Testis (tissue), 3 donors: ENCODE data around the gene QDPR. TPM values are rescaled to one million over a fixed set of nuclear protein-coding genes. Genes with fewer than 3 reads are reported as not detected.

Source experiments
- DNase-seq: peaks from one replicate; pipeline ENCODE4 v3.0.0-alpha.2; 2019
- H3K27ac ChIP-seq, 2 donors: fragments of 200-600 bp; sonication (generic); one replicate each; pipeline ENCODE4 v1.5.1; 2019
- H3K27me3 ChIP-seq: fragments of 200-600 bp; sonication (generic); one replicate; pipeline ENCODE4 v1.5.1; 2019
- H3K36me3 ChIP-seq: fragments of 200-600 bp; sonication (generic); one replicate; pipeline ENCODE4 v1.5.1; 2017; ENCODE audit warnings: low read depth; ENCODE audit errors: missing control alignments
- H3K4me1 ChIP-seq: fragments of 200-600 bp; sonication (generic); one replicate; pipeline ENCODE4 v1.5.1; 2019
- H3K4me3 ChIP-seq, 2 donors: fragments of 200-600 bp; sonication (generic); one replicate each; pipeline ENCODE4 v1.5.1; 2017 to 2019
- H3K9me3 ChIP-seq: fragments of 200-600 bp; sonication (generic); one replicate; pipeline ENCODE4 v1.5.1; 2017
- POLR2A ChIP-seq: fragments of 450-650 bp; IDR thresholded peaks from one replicate; pipeline ENCODE4 v1.6.1; 2017; ENCODE audit warnings: antibody characterized with exemption, mild to moderate bottlenecking, moderate library complexity
- WGBS, 2 donors: methylation state at CpG; one replicate each; pipeline ENCODE4 v1.1.5; 2018; 5-methylcytosine and 5-hydroxymethylcytosine counted together
- intact Hi-C: fragments of 100-400 bp; cut with DNase I; formaldehyde crosslinking; loops from one replicate; pipeline ENCODE4 v1.15.1; 2023; ENCODE audit warnings: low total_unique reads
- polyA plus RNA-seq: library from polyadenylated mRNA; stranded (reverse); fragments of 350-450 nt; fragmentation: Illumina TruSeq; extraction: RNeasy Lipid Tissue Mini Kit (QIAGEN cat#74804); gene quantifications from one replicate; pipeline ENCODE4 v1.2.3, GENCODE V29; 2014; ENCODE audit warnings: low read depth, low replicate concordance; ENCODE audit not compliant: insufficient read depth
- total RNA-seq, 2 donors: library from RNA; depleted of rRNA; stranded (reverse); fragments of >200 nt; gene quantifications; one replicate each; pipeline ENCODE4 v1.2.3, GENCODE V29; 2016
- TF ChIP-seq, protein P1 (sequence below), 3 experiments: fragments of 450-650 bp in 2 of 3; fragments of 200-600 bp in 1 of 3; sonication (generic) in 1 of 3; IDR thresholded peaks; one replicate each; pipeline ENCODE4 v1.5.1; 2016 to 2019; ENCODE audit warnings: antibody characterized with exemption in 3 of 3, mild to moderate bottlenecking in 2 of 3, moderate library complexity in 1 of 3

Gene QDPR
- total and polyA plus RNA-seq, 3 donors from 2014 or later = 15.9 to 31.7 (median 20.7) TPM

DNA sequence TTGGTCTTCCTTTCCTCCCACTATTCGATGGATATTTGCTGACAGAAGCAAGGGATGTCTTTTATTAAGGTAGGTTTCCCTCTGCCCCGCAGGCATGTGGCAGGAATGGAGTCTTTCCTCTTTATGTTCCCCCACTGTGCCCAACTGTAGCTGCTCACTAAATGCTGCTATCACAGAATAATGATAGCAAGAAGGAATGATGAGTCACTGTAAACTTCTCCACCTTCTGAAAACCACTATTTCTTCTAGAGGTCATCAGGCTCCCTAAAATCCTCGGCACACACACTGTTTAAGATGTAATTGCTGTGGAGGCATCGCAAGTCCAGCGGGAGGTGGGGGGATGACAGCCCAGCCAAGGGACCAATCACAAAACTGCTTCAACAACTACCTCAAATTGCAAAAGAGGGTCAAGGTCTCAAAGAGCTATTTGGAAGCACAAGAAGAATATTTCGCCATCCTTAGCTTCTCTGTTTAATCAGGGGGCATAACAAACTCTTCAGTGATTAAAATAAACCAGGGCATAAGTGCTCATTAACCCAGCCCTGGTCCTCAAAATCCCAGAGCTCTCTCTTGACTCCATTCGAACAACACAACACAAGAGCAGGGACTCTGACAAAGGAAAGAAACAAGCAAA is 13.9 kb downstream of the QDPR start:
- TF ChIP-seq POLR2A = no peak
- TF ChIP-seq, protein P1, sequence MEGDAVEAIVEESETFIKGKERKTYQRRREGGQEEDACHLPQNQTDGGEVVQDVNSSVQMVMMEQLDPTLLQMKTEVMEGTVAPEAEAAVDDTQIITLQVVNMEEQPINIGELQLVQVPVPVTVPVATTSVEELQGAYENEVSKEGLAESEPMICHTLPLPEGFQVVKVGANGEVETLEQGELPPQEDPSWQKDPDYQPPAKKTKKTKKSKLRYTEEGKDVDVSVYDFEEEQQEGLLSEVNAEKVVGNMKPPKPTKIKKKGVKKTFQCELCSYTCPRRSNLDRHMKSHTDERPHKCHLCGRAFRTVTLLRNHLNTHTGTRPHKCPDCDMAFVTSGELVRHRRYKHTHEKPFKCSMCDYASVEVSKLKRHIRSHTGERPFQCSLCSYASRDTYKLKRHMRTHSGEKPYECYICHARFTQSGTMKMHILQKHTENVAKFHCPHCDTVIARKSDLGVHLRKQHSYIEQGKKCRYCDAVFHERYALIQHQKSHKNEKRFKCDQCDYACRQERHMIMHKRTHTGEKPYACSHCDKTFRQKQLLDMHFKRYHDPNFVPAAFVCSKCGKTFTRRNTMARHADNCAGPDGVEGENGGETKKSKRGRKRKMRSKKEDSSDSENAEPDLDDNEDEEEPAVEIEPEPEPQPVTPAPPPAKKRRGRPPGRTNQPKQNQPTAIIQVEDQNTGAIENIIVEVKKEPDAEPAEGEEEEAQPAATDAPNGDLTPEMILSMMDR (IDR thresholded peaks at IDR 0.05) = no peak
- H3K4me1 ChIP-seq = no peaks in the 10 kb centered on the region
- no peak overlapping the region for H3K27ac ChIP-seq
- intact Hi-C loops = no loop called here
- no peaks in the 10 kb centered on the region for H3K36me3 ChIP-seq
- no peaks in the 10 kb centered on the region for H3K27me3 ChIP-seq
- DNase-seq = no peak
- no peak overlapping the region for H3K4me3 ChIP-seq
- no peaks in the 10 kb centered on the region for H3K9me3 ChIP-seq
- 84 to 88% methylated on average over 7 of the region's 7 CpGs for WGBS, 2 donors

- intact Hi-C loops = no loop called here
- no peak for DNase-seq
- Histone ChIP-seq H3K9me3 (no peaks in the 10 kb centered on the region), H3K4me3 (no peak overlapping the region), H3K36me3 (no peaks in the 10 kb centered on the region), H3K4me1 (no peaks in the 10 kb centered on the region), H3K27ac (no peak overlapping the region), H3K27me3 (no peaks in the 10 kb centered on the region)
- 83 to 86% methylated on average over 7 to 10 of the region's 10 CpGs for WGBS, 2 donors
- no peak for TF ChIP-seq POLR2A
- TF ChIP-seq, protein P1 (IDR thresholded peaks at IDR 0.05) = no peak
These were observed 17.4 kb downstream of the QDPR start for GRCh38 chr4:17494258-17495190.

DNA sequence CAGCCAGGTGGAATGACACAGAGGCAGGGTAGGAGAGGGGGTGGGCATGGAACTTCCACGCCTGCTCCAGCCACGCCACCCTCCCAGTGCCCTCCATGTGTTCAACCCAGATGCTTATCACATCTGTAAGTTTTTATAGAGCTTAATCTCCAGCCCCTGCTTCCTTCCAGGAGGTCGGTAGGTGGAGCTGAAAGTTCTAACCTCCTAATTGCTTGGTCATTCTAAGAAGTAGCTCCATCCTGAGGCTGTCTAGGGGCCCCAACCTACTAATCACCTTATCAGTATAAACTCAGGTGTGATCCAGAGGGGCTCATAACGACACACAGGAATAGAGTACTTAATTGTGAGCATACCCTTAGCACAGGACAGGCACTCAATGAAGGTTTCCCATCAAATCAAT is 18.3 kb downstream of the QDPR start:
- H3K36me3 ChIP-seq = no peaks in the 10 kb centered on the region
- WGBS, 2 donors = 83 to 88% methylated on average over 4 of the region's 4 CpGs
- no peak overlapping the region for H3K4me3 ChIP-seq
- TF ChIP-seq, protein P1 (IDR thresholded peaks at IDR 0.05) = no peak
- no peak for TF ChIP-seq POLR2A
- no peaks in the 10 kb centered on the region for H3K4me1 ChIP-seq
- no peaks in the 10 kb centered on the region for H3K27me3 ChIP-seq
- no peaks in the 10 kb centered on the region for H3K9me3 ChIP-seq
- intact Hi-C loops = no loop called here
- DNase-seq = no peak
- H3K27ac ChIP-seq = no peak overlapping the region

DNA sequence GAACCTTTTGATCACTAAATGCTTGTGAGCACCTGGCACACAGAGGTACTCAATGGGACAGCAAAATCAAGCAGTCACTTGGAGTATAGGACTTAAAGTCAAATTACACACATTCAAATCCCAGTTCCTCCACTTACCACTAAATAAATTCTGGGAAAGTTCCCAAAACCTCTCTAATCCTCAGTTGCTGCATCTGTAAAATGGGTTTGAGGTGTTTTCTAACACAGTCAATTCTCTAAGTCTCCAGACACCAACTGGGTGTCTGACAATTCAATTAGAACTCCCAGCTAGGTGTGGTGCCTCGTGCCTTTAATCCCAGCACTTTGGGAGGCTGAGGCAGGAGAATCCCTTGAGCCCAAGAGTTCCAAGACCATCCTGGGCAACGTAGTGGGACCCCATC is 19.0 kb downstream of the QDPR start:
- no peak overlapping the region for H3K27ac ChIP-seq

DNA sequence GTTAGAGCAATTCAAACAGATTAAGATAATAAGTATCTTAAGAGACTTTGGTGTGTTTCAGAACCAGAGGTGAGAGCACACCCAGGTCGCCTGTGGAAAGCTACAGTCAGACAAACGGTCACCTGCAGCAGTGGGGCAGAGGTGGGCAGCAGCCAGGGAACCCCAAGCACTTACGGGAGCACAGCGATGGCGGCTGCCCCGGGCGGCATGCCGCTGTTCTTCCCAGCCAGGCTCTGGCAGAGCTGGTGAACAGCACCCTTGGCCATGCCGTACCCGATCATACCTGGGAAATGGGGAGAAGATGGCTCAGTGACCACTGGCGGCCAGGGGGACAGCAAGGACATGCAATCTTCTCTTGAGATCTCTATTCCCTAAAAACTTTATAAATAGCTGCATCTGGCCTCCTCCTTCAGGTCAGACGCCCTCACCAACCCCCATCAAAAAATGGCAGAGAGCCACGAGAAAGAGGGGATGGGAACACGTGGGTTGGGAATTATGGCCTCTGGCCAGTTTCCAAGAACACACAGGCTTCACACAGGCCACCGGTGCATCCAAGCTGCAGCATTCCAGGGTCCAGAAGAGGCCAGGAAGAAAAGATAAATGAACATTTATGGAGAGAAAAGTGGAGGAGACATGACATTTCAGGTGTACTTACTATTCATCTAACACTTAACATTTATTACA is 19.7 kb downstream of the QDPR start:
- Histone ChIP-seq H3K36me3 (no peaks in the 10 kb centered on the region), H3K4me3 (no peak overlapping the region), H3K27ac (no peak overlapping the region), H3K4me1 (no peaks in the 10 kb centered on the region), H3K27me3 (no peaks in the 10 kb centered on the region), H3K9me3 (no peaks in the 10 kb centered on the region)
- DNase-seq = no peak
- TF ChIP-seq POLR2A = no peak
- TF ChIP-seq, protein P1 (IDR thresholded peaks at IDR 0.05) = no peak
- intact Hi-C loops = no loop called here
- WGBS, 2 donors = 79 to 83% methylated on average over 14 to 15 of the region's 15 CpGs

More for the DNA sequence above, 19.0 kb downstream of the QDPR start:
- Histone ChIP-seq H3K4me1 (no peaks in the 10 kb centered on the region), H3K27me3 (no peaks in the 10 kb centered on the region), H3K36me3 (no peaks in the 10 kb centered on the region), H3K4me3 (no peak overlapping the region), H3K9me3 (no peaks in the 10 kb centered on the region)
- intact Hi-C loops = no loop called here
- 95 to 100% methylated on average over 2 of the region's 2 CpGs for WGBS, 2 donors
- no peak for DNase-seq
- TF ChIP-seq POLR2A = no peak
